Prostate gland (tissue), 2 donors: ENCODE data around the gene TUBE1. TPM values are rescaled to one million over a fixed set of nuclear protein-coding genes. Genes with fewer than 3 reads are reported as not detected.

Experiments
- DNase-seq: peaks from one replicate; pipeline ENCODE4 v3.0.0-alpha.2; 2019; ENCODE audit warnings: low spot score
- H3K27ac ChIP-seq, 2 donors: fragments of 200-600 bp; sonication (generic); 2 replicates each; pipeline ENCODE4 v1.5.1; 2017 to 2019
- H3K27me3 ChIP-seq: fragments of 200-600 bp; sonication (generic); replicated peaks from 2 replicates; pipeline ENCODE4 v1.5.1; 2019; ENCODE audit not compliant: insufficient read depth
- H3K36me3 ChIP-seq, 2 donors: fragments of 200-600 bp; sonication (generic); 1 replicate in 1 of 2; 2 replicates in 1 of 2; pipeline versions ENCODE4 v1.5.1 to v1.8.1; 2017 to 2019
- H3K4me1 ChIP-seq: fragments of 200-600 bp; sonication (generic); replicated peaks from 2 replicates; pipeline ENCODE4 v1.5.1; 2019
- H3K4me3 ChIP-seq, 2 donors: fragments of 200-600 bp; sonication (generic); 2 replicates each; pipeline ENCODE4 v1.5.1; 2017 to 2019
- H3K9me3 ChIP-seq: fragments of 200-600 bp; sonication (generic); 2 replicates; pipeline ENCODE4 v1.5.1; 2017
- POLR2A ChIP-seq: fragments of 450-650 bp; IDR thresholded peaks from one replicate; pipeline ENCODE4 v1.6.1; 2016; ENCODE audit warnings: antibody characterized with exemption, mild to moderate bottlenecking
- POLR2AphosphoS5 ChIP-seq: sonication (generic); formaldehyde crosslinking; IDR thresholded peaks from one replicate; pipeline ENCODE4 v1.6.1; 2017; ENCODE audit warnings: antibody characterized with exemption
- WGBS: methylation state at CpG from one replicate; pipeline ENCODE4 v1.1.5; 2018; 5-methylcytosine and 5-hydroxymethylcytosine counted together
- intact Hi-C: fragments of 100-400 bp; cut with DNase I; formaldehyde crosslinking; loops from one replicate; pipeline ENCODE4 v1.14.2; 2022
- total RNA-seq, 2 donors: library from RNA; depleted of rRNA; stranded (reverse); fragments of >200 nt; gene quantifications; one replicate each; pipeline ENCODE4 v1.1.0, GENCODE V29; 2016
- TF ChIP-seq, protein P1 (sequence below), 4 experiments: fragments of 200-600 bp in 2 of 4; fragments of 450-650 bp in 2 of 4; sonication (generic) in 2 of 4; IDR thresholded peaks; 1 replicate in 3 of 4; 2 replicates in 1 of 4; pipeline ENCODE4 v1.5.1; 2016 to 2019; ENCODE audit warnings: antibody characterized with exemption in 4 of 4, mild to moderate bottlenecking in 2 of 4, moderate library complexity in 2 of 4

The TUBE1 gene
- total RNA-seq, 2 donors from 2014 or later, result 20.5 to 36.8 TPM

- Histone ChIP-seq H3K27ac (no peak overlapping the region), H3K4me3 (no peak overlapping the region), H3K4me1 (peaks cover 3% of the 10 kb centered on the region), H3K9me3 (no peaks in the 10 kb centered on the region), H3K27me3 (no peaks in the 10 kb centered on the region), H3K36me3 (no peaks in the 10 kb centered on the region)
- TF ChIP-seq POLR2AphosphoS5 (no peak), POLR2A (no peak)
- TF ChIP-seq, protein P1, sequence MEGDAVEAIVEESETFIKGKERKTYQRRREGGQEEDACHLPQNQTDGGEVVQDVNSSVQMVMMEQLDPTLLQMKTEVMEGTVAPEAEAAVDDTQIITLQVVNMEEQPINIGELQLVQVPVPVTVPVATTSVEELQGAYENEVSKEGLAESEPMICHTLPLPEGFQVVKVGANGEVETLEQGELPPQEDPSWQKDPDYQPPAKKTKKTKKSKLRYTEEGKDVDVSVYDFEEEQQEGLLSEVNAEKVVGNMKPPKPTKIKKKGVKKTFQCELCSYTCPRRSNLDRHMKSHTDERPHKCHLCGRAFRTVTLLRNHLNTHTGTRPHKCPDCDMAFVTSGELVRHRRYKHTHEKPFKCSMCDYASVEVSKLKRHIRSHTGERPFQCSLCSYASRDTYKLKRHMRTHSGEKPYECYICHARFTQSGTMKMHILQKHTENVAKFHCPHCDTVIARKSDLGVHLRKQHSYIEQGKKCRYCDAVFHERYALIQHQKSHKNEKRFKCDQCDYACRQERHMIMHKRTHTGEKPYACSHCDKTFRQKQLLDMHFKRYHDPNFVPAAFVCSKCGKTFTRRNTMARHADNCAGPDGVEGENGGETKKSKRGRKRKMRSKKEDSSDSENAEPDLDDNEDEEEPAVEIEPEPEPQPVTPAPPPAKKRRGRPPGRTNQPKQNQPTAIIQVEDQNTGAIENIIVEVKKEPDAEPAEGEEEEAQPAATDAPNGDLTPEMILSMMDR (IDR thresholded peaks at IDR 0.05), result no peak
- 97% methylated on average over 4 of the region's 4 CpGs for WGBS
- DNase-seq, result no peak
- intact Hi-C loops, result no loop called here
These were observed 62.8 kb downstream of the TUBE1 start for GRCh38 chr6:112024464-112024863.

GRCh38 chr6:112022749-112023148, 64.5 kb downstream of the TUBE1 start:
- no peak overlapping the region for H3K4me3 ChIP-seq

DNA sequence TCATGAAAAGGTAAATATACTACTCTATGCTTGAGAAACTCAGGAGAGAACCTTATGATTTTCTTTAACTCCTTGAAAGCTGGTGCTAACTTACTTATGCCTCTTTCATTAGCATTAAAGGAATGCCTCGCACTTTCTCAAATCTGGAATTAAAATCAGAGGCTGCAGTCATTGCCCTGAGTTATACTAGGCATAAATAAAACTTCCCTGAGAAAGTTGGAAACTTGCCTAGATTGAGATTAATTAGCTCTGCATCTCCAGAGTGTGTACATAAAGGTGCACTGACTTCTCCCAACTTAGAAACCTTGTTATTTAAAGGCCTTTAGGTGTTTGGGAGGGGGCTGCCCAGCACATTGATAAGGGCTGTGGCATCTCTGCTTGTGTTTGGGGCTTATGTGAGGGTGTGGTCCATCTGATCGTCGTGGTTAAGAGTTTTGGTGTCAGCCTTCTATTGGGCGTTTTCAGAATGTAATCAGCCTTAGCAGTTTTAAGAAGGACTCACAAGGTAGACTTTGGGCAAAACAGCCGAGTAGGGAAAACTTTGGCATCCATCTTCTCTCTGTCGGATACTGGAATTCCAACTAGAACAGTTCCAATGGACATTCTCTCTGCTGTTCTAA, 65.5 kb downstream of the TUBE1 start:
- Histone ChIP-seq H3K4me3 (no peak overlapping the region), H3K9me3 (no peaks in the 10 kb centered on the region), H3K36me3 (no peaks in the 10 kb centered on the region), H3K4me1 (peaks cover 9% of the 10 kb centered on the region), H3K27me3 (no peaks in the 10 kb centered on the region), H3K27ac (no peak overlapping the region)
- DNase-seq, result no peak
- WGBS, result 68% methylated on average over 6 of the region's 6 CpGs
- no peak for TF ChIP-seq POLR2AphosphoS5
- intact Hi-C loops, result no loop called here

More at GRCh38 chr6:112022749-112023148, 64.5 kb downstream of the TUBE1 start:
- TF ChIP-seq POLR2AphosphoS5, result no peak
- TF ChIP-seq POLR2A, result no peak
- TF ChIP-seq, protein P1 (IDR thresholded peaks at IDR 0.05), result no peak
- DNase-seq, result no peak
- intact Hi-C loops, result no loop called here
- Histone ChIP-seq H3K4me1 (peaks cover 9% of the 10 kb centered on the region), H3K27me3 (no peaks in the 10 kb centered on the region), H3K9me3 (no peaks in the 10 kb centered on the region), H3K36me3 (no peaks in the 10 kb centered on the region), H3K27ac (no peak overlapping the region)

Other genes with a start within 250 kb of the TUBE1 start
- gene FYN, start 214.0 kb downstream of the TUBE1 start, total RNA-seq, result 100 to 1,000 TPM in 1 of 2 donors, 10 to 100 TPM in 1; 13.7 to 103 TPM
- under 1 TPM in 1 of 2 donors, not detected in 1; 0.62 TPM for gene CCN6, start 33.4 kb downstream of the TUBE1 start, total RNA-seq
- 10 to 100 TPM; 13.7 to 32.2 TPM for gene FAM229B, start 109 bp upstream of the TUBE1 start, total RNA-seq
- gene LAMA4, start 167.1 kb upstream of the TUBE1 start, total RNA-seq, result 10 to 100 TPM in 1 of 2 donors, 1 to 10 TPM in 1; 9.6 to 48.3 TPM